NCI-H1417 (cell line): ENCODE measurements around the gene ACOXL.
A peak's percentile ranks its signal among the peaks of the same experiment; 100 is the strongest.
"Not testable (repeated sequence)": the region's sequence is repeated elsewhere in the genome, so short reads cannot be mapped to it uniquely, and the experiment has no call there.

Source experiments
- DNase-seq, 3 experiments: peaks; one replicate each; lab custom pipeline; 2025; lab: John Stamatoyannopoulos, UW

ACOXL gene

DNA sequence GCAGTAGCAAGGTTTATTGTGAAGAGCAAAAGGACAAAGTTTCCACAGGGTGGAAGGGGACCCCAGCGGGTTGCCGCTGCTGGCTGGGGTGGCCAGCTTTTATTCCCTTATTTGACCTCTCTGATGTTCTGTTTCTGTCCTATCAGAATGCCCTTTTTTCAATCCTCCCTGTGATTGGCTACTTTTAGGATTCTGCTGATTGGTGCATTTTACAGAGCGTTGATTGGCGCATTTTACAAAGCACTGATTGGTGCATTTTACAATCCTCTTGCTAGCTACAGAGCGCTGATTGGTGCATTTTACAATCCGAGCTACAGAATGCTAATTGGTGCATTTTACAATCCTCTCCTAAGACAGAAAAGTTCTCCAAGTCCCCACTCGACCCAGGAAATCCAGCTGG lies 123.5 kb downstream of the ACOXL start:
- not testable (repeated sequence) for DNase-seq

DNA sequence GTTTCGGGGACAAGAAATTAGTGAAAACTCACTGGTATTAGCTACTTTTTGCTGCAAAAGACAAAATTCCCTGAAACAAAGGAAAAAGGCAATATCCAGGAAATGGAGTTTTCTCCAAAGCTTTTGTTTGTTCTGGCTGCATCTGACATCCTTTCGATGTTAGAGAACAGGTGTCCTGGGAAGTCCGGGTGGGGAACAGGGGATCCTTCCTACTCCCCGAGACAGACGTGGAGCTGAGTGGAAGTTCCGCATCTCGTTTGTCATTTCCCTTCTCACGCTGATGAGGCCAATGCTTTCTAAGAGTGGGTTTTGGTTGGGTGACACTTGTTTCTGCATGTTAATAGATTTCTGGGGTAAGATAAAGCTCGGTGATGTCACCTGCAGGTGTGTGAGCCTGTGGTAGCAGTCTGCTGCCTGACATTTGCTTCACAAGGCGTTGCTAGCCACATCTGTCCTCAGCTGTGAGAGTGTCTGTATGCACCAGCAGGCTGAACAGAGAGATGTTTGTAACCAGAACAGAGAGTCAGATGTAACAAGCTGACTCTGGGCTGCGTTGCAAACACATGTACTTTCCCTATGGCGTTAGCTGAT lies 125.9 kb downstream of the ACOXL start:
- no peak for DNase-seq

DNA sequence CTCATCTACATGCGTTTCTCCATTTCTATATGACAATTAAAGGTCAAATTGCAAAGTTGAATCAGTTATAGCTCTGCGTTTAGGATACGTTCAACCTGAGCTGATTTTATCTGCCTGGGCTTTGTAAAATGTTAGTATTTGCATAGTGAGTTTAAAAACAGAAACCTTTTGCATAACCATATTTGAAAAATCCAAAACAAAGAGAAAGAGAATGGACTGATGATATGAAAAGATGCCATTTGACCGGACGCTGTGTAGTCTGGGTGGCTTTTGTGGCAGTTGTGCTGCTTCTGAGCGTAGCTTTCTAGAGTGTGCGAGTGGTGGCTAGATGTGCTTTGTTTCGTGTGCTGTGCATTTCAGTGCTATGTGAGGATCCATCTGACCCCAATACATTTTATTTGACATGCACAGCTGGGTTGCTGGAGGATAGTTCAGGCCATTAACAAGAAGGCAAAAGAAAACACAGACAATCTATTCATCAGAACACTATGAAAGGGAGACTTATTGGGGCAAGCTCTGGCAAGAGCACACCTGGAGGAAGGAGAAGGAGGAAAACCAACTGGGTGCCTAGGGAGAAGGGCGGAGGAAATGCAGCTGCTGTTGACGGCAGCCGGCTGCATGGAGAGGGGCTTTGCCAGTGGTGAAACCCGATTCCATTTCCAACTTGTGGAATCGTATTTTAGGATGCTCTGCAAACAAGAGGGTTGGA lies 126.8 kb downstream of the ACOXL start:
- peak; percentile 7 to 33 (median 10) for DNase-seq

DNA sequence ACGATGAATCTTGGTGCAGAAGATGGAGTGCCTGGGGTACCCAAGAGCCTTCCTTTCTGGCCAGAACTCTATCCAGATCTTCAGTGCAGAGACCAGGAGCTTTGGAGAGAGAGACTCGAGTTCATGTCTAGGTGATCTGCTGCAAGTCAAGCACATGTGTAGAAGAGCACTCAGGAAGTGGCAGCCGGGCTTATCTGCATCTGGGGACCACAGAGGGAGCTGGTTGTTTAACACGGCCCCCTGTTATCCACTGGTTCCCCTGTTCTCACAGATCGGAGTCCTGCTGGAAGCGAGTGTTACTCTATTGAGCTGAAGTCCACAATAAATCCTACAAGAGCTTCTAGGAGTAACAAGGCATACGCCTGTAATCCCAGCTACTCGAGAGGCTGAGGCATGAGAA lies 128.3 kb downstream of the ACOXL start:
- no peak for DNase-seq

DNA sequence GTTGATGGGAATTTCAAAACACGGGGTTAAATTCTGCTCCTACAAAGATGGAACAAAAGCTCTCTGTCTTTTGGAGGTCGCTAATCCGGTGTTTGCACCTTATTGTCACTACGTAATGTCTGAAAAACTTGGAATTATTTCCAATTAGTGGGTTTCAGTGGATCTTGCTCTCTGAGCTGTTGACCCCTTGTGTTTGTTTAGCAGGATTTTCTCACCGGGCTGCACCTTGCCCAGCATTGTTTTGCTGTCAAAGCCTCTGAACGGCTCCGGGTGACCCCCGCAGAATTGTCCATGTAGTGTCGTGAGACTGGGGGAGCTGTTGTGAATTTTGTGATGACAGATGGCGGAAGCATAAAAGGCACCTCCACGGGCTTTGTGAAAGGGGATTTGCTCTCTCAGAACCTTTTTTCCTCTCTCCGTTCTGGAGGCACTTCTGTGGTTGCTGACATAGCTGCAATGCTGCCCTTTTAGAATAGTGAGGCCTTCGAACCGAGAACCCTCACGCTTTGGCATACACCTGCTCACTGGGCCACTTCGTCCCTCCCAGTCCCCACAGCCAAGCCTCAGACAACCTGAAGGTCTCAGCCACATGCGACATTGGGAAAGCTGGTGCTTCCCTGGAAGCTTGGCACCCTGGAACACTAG lies 129.4 kb downstream of the ACOXL start:
- no peak for DNase-seq

DNA sequence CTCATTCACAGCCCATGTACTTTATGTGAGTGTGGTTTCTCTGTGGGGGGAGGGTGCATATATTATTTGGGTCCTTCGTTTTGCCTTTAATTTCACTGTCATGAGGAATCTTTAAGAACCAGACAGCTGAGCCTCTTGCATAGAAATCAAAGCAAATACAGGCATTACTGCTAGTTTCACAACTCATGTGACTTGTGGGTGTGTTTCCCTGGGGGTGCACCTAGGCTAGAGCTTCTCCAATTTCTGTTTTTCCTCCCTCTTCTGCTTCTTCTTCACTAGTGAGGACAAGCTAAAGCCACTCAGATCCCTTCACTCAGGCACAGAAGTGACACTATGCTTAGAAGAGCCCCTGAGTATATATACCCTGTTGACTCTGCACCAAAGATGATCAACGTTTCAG lies 131.4 kb downstream of the ACOXL start:
- no peak for DNase-seq

DNA sequence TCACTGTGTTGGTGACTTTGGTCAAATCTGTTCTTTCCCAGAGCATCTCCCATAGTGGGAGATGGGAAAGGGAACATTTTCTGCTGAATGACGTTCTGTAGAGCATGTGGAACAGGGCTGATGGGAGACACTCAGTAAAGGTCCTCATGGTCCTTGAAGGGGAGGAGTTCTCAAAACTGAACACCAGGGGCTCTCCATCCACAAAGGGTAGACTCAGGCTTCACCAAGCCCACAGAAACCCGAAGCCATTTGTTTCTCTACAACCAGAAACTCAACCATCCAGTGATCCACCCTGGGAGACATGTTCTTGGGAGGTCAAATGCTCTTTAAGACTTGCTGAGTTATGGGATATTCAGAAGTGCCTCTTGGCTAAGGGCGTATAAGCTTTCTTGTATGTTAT lies 131.8 kb downstream of the ACOXL start:
- DNase-seq, result no peak

DNA sequence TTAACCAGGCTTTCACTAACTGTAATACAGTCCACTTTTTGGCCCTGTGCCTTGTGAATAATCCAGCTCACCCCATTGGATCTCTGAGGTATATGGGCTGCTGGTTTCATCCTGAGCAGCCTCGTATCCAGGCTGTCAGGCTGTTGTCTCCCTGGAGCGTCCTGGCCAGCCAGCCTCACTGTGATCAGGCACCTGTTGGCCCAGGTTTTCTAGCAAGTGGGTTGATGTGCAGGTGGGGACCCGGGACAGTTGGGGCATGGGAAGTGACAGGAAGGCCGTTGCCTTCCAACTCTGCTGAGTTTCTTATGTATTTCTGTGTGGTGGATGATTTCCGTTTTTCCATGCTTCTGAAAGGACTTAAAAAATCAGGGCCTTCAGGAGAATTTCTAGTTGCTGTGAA lies 132.4 kb downstream of the ACOXL start:
- DNase-seq, result no peak

DNA sequence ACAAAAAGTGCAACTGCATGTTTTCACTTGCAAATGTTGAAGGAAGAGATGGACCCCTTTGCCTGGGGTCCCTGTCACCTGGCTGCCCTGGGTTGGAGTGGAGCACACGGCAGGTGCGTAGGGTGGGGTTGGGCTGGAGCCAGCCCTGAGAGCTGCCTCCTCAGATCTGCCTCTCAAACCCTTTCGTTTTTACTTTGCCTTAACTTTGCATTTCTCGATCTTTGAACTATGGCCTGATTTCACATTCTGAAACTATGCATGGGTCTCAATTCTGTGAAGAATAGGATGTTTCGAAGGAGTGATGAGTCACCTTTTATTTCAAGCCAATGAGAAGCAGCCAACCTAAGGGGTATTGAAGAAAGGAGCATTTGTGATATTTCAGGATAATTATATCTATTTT lies 132.8 kb downstream of the ACOXL start:
- DNase-seq, result no peak

DNA sequence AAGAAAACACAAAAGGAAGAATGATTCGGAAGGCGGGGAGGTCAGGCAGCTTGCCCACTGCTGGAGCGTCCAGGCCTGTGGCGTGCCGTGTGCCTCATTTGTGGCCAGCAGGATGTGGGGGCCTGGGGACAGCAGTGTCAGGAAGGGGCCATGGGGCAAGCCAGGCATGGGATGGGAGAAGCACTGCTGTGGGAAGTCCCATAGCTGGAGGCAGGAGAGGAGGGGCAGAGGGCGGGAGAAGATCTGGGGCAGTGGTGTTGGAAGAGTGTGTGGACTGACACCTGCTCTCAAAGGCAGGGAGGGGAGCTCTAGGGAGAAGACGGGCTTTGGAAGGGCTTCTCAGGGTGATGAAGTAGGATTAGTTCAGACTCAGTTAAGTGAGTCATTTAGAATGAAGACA lies 133.7 kb downstream of the ACOXL start:
- no peak for DNase-seq

DNA sequence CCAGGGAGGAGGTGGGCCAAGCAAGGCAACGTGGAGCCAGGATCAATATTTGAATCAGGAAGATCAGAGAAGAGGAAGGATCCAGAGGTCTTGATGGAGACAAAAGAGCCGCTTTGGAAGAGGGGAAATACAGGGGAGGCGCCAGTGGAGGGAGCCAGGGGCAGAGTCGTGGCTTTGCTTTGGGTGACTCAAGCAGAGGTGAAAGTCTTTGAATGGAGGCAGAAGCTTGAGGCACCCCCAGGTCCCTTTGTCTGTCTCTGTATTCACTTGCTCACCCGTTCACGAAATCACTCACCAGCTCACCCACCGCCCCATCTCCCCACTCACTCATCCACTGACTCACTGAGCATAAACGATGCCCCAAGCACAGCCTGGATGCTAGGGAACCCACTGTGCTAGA lies 134.1 kb downstream of the ACOXL start:
- no peak for DNase-seq

DNA sequence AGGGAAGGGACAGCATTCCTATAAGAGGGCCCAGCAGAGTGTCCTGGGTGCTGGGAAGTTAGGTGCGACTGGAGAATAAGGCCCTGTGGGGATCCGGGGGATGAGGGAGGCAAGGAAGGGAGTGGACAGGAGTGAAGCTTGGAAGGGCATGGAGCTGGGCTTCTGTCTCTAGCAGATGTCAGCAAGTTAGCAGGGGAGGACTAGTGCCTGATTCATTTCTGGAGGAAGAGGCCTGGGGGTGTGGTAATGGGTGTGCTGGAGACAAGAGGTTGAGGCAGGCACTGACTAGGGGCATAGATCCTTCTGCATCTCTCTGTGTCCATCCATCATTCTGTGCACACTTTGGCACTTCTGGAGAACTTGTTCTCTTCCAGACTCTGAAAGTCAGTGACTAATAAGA lies 134.7 kb downstream of the ACOXL start:
- DNase-seq, result no peak

DNA sequence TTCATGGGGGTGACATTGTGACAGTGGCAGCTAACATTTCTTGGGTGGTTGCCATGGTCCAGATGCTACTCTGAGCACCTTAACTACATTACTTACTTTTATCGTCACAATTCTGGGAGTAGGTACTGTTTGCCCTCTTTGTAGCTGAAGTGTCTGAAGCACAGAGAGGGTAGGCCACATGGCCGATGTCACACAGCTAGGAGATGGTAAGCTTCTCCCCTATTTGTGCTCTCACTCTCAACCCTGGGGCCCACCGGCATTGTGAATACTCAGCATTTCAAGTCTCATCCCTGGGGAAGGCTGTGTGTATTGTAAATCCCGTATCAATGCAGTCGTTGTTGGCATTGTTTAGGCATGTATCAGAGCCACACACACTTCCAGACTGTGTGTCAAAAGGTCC lies 136.6 kb downstream of the ACOXL start:
- DNase-seq, result no peak

DNA sequence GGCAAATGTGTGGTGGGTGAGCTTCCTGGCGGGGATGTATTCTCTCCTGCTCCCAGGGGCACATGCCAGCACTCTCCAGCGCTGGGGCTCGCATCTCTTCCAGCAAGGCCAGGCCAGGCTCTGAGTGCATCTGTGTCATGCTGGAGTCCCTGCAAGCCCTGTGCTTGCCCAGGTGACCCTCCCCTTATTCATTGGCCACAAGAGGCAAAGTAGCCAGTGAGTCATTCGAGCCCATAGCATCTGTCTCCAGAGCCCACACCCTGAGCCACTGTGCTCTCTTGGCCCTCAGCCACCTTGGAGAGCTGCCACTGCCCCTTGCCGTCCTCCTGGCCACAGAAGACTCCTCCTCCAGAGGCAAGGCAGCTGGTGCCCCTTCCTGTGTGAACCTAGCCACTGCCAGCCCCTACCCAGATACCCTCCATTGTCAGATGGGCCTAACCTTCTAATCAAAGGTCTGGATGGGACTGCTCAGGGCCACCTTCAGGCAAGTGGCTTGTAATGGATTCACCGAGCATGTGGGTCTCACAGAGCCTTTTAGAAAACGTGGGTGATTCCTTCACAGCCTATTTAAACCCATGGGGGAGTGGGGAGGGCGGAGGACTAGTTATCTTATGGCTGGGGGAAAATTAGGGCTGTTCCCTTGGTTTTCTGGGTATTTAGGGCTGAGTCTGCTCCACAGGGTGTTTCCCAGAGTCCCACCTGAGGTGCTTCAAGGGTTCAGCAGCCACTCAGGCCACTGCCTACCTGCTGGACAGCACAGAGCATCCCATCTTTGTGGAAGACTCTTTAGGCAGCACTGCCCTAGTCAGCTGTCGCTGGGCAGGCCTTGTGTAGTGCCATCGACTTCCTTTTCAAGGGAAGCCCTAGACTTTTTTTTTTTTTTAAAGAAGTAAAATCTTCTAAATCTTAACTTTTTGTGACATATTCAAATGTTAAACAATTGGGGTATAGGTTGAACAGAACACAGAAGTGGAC lies 137.4 kb downstream of the ACOXL start:
- no peak for DNase-seq

DNA sequence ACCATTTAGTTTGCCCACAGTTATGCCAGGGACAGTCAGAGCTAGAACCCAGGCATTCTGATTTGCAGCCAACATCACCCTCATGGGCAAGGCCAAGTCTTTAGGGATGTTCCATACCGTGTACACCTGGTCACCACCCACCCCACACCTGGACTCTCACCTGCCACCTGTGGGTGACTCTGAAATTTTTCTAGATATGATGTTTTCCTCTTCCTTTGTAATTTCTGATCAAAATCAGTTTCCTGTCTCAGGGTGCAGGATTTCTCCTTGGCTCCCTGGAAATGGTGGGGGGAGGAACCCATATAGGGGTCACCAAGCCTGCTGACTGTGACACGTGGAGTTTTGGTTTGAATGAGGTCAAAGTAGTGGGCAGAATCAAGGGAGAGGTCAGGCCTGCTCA lies 138.2 kb downstream of the ACOXL start:
- no peak for DNase-seq

DNA sequence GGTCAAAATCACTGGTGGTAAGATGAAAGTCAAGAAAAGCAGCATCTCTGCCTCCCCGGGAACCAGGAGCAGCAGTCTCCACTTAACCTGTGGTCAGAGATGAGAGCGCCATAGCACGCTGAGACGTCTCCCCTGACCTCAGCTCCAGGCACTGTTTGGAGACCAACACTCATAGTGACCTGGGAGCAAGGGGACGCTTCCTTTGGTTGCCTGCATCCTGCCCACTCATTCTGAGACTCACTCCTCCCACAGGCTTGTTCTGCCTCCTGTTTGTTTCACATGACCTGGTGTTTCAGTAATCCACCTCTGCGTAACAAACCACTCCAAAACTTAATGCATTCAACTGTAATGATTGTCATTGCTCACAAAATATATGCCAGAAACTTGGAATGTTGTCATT lies 139.3 kb downstream of the ACOXL start:
- DNase-seq, result no peak

DNA sequence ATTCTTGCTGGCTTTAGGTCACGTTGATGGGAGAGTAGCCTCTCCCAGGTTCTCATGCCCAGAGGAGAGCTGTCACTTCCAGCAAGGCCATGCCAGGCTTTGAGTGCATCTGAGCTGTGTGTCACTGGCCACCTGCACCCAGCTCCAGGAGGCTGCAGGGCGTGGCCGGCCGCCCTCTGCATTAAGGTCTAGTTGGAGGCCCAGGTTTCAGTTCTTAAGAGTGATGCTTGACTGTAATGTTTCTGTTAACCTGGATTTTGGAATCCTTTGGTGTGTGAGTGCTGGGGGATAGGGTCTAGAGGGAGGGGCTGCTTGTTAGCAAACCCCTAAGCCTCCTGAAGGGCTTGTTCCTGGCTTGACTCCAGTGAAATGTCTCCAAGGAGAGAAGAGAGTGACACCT lies 140.1 kb downstream of the ACOXL start:
- no peak for DNase-seq

DNA sequence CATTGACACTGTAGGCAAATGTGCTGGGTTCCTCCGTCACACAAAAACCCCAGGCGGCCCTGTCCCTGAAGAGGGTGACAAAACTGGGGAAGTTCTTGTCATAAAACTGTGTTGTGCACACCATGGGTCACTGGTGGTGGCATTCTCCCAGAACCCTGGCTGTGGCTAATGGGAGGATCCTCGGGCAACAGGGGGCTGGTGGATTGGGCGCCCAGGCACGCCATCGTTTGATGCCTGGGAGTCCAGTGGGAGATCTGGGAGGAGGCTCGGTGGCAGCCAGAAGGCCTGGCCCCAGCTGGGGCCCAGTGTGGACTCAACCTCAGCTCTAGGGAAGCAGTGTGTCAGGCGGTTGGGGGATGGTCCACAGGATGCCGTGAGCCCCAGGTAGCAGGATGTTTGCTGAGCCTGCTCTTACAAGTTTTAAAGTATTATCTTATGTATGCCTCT lies 140.7 kb downstream of the ACOXL start:
- peak in 1 of 3 experiments; percentile 5 for DNase-seq

DNA sequence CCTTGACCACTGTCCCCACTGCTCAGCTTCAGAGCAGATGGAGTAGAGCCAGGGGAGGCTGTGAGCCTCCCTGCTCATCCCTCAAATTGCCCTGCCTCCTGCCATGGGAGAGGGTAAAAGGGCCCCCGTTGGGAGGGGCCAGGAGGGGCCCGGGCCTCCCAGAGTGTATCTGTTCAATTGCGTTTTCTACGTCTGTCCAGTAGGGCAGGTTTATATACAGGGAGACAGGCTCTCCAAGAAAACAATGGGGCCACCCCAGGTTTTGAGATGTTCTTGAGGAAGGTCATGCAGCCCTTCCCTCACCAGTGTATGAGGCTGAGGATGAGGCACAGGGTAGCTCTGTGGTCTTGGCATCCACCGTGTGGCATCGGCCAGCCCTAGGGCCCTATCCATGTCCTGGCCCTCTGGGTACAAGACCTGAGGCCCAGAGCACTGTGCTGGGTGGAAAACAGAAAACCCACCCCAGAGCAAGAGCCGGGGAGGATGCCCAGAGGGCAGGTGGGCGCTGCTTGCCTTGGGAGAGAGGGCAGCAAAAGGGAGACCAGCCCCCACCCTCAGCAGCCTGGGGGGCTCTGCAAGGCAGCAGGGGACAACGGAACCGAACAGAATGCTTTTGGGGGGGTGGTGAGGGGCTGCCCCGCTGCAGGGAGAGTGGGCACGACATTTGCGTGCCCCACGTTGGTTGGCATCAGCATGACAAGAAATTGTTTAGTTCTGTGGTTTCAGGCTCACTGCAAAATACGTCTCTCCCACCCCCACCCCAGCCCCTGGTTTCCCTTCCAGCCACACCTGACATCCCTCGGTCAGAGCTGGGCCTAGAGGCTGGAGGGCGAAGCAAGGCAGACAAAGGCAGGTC lies 141.5 kb downstream of the ACOXL start:
- DNase-seq, result no peak

DNA sequence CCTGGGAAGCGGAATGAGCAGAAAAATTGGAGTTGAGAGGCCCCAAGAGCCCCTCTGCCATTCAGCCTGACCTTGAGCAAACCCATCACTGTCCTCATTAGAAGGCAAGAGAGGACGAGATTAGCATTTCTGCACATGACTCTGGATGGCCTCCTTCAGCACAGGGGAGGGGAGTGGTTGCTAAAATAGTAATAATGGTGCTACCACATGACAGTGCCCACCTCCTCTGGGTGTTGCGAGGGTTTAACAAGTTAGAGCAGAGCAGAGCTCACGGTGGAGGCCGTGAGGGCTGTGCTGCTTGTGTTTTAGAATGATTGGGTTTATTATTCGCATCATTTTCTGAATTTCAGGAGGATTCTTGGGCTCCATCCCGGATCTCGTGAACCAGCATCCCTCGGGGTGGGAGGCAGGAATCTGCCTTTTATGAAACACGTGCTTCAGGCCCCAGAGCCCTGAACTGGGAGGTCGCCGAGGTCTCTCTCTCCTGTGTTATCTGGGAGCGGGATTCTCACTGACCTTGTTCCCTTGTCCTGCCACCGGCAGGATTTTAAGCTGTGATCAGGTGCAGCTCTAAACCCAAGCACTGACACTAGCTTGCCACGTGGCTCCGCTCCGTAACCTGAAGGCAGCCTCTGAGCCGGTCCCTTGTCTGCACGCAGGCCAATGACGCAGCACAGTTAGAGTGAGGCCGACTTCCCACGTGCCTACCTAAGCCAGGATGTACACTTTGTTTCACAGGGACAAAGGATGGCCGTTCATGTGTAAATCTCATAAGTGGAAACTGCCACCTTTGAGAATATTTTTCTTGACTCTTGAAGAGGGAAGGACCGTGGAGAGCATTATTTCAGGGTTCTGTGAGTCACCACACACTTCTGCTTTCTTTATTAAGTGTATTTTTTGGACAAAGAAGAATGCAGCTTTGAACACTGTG lies 142.3 kb downstream of the ACOXL start:
- DNase-seq, result no peak
